ENCODE data around the gene SULT6B1. TPM values are rescaled to one million over a fixed set of nuclear protein-coding genes. Genes with fewer than 3 reads are reported as not detected.
"Not testable (repeated sequence)": the region's sequence is repeated elsewhere in the genome, so short reads cannot be mapped to it uniquely, and the experiment has no call there.

The SULT6B1 gene
- total RNA-seq, 1 experiment from 2014 or later: not detected

- TF ChIP-seq CTCF (conservative IDR thresholded peaks at IDR 0.05) (no peak), EZH2 (IDR thresholded peaks at IDR 0.05; ENCODE audit: low read depth) (no peak)
- POLR2A ChIA-PET (ENCODE audit: unreplicated experiment): no interaction called here
- no peak for DNase-seq
- intact Hi-C loops (cut with micrococcal nuclease; ENCODE audit: unreplicated experiment): no loop called here
- Histone ChIP-seq H4K20me1 (ENCODE audit: insufficient read depth) (peaks cover 28% of the 10 kb centered on the region), H3K9me2 (ENCODE audit: insufficient read depth) (no peaks in the 10 kb centered on the region), H3K79me2 (ENCODE audit: low read depth) (peaks cover 78% of the 10 kb centered on the region), H3K4me3 (no peak overlapping the region), H3F3A (ENCODE audit: insufficient read depth, low read depth) (peaks cover 3% of the 10 kb centered on the region; the same call in 1 of the 2 replicates), H3K27ac (no peak overlapping the region), H3K36me3 (ENCODE audit: low read depth) (peaks cover 20% of the 10 kb centered on the region; the same call in 1 of the 2 replicates), H3K27me3 (ENCODE audit: insufficient read depth, low read depth) (no peaks in the 10 kb centered on the region), H3K4me1 (replicated peaks; ENCODE audit: insufficient read depth) (peaks cover 17% of the 10 kb centered on the region), H2AFZ (no peak overlapping the region), H3K9me3 (ENCODE audit: insufficient read depth, low read depth) (no peaks in the 10 kb centered on the region), H3K4me2 (no peak overlapping the region; the same call in 1 of the 2 replicates)
- no TSS peak for BruUV-seq (replicated peaks)
- CTCF ChIA-PET: no interaction called here
Observed at GRCh38 chr2:37226863-37227262, 38.4 kb upstream of the SULT6B1 start.

GRCh38 chr2:37225129-37225528 is 36.7 kb upstream of the SULT6B1 start:
- H3K27me3 ChIP-seq (ENCODE audit: insufficient read depth, low read depth); H3K9me2 ChIP-seq (ENCODE audit: insufficient read depth); H3K9me3 ChIP-seq (ENCODE audit: insufficient read depth, low read depth); H3K4me3 ChIP-seq; H2AFZ ChIP-seq; H3F3A ChIP-seq (ENCODE audit: insufficient read depth, low read depth); H3K27ac ChIP-seq; CTCF ChIA-PET; H3K4me2 ChIP-seq; POLR2A ChIA-PET (ENCODE audit: unreplicated experiment); intact Hi-C loops (cut with micrococcal nuclease; ENCODE audit: unreplicated experiment); DNase-seq; BruUV-seq (replicated peaks): not testable (repeated sequence)
- Histone ChIP-seq H4K20me1 (ENCODE audit: insufficient read depth) (peaks cover 28% of the 10 kb centered on the region), H3K36me3 (ENCODE audit: low read depth) (peaks cover 34% of the 10 kb centered on the region), H3K79me2 (ENCODE audit: low read depth) (peaks cover 65% of the 10 kb centered on the region), H3K4me1 (replicated peaks; ENCODE audit: insufficient read depth) (peaks cover 13% of the 10 kb centered on the region)

GRCh38 chr2:37224063-37224462 is 35.6 kb upstream of the SULT6B1 start:
- no TSS peak for BruUV-seq (replicated peaks)
- peaks cover 55% of the 10 kb centered on the region for H3K79me2 ChIP-seq (ENCODE audit: low read depth)
- TF ChIP-seq CTCF (conservative IDR thresholded peaks at IDR 0.05) (no peak), EZH2 (IDR thresholded peaks at IDR 0.05; ENCODE audit: low read depth) (no peak)
- no peak overlapping the region for H3K4me3 ChIP-seq
- H3K9me3 ChIP-seq (ENCODE audit: insufficient read depth, low read depth): no peaks in the 10 kb centered on the region
- intact Hi-C loops (cut with micrococcal nuclease; ENCODE audit: unreplicated experiment): no loop called here
- H3K36me3 ChIP-seq (ENCODE audit: low read depth): peaks cover 38% of the 10 kb centered on the region
- H2AFZ ChIP-seq: no peak overlapping the region
- H3K4me2 ChIP-seq: no peak overlapping the region
- no peak for DNase-seq
- H3K4me1 ChIP-seq (replicated peaks; ENCODE audit: insufficient read depth): peaks cover 2% of the 10 kb centered on the region; the same call in 1 of the 2 replicates
- POLR2A ChIA-PET (ENCODE audit: unreplicated experiment): no interaction called here
- peaks cover 25% of the 10 kb centered on the region for H4K20me1 ChIP-seq (ENCODE audit: insufficient read depth)
- H3F3A ChIP-seq (ENCODE audit: insufficient read depth, low read depth): no peaks in the 10 kb centered on the region; the same call in 1 of the 2 replicates
- H3K27ac ChIP-seq: no peak overlapping the region
- CTCF ChIA-PET: no interaction called here
- H3K9me2 ChIP-seq (ENCODE audit: insufficient read depth): no peaks in the 10 kb centered on the region
- H3K27me3 ChIP-seq (ENCODE audit: insufficient read depth, low read depth): no peaks in the 10 kb centered on the region

GRCh38 chr2:37223131-37223530 is 34.7 kb upstream of the SULT6B1 start:
- no peak for DNase-seq
- Histone ChIP-seq H3F3A (ENCODE audit: insufficient read depth, low read depth) (no peaks in the 10 kb centered on the region; the same call in none of the 2 replicates), H3K4me3 (no peak overlapping the region), H3K36me3 (ENCODE audit: low read depth) (peaks cover 43% of the 10 kb centered on the region), H3K4me2 (no peak overlapping the region), H2AFZ (no peak overlapping the region), H3K79me2 (ENCODE audit: low read depth) (peaks cover 45% of the 10 kb centered on the region), H4K20me1 (ENCODE audit: insufficient read depth) (peaks cover 21% of the 10 kb centered on the region), H3K27ac (no peak overlapping the region), H3K9me3 (ENCODE audit: insufficient read depth, low read depth) (no peaks in the 10 kb centered on the region), H3K4me1 (replicated peaks; ENCODE audit: insufficient read depth) (no peaks in the 10 kb centered on the region), H3K9me2 (ENCODE audit: insufficient read depth) (no peaks in the 10 kb centered on the region), H3K27me3 (ENCODE audit: insufficient read depth, low read depth) (no peaks in the 10 kb centered on the region)
- no TSS peak for BruUV-seq (replicated peaks)
- intact Hi-C loops (cut with micrococcal nuclease; ENCODE audit: unreplicated experiment): no loop called here
- TF ChIP-seq EZH2 (IDR thresholded peaks at IDR 0.05; ENCODE audit: low read depth): no peak
- no peak for TF ChIP-seq CTCF (conservative IDR thresholded peaks at IDR 0.05)
- ChIA-PET POLR2A (ENCODE audit: unreplicated experiment) (no interaction called here), CTCF (no interaction called here)

Data from PC-9 (cell line).